IMR-90 (cell line): ENCODE results near the gene ELOVL5. TPM values are rescaled to one million over a fixed set of nuclear protein-coding genes. Genes with fewer than 3 reads are reported as not detected.

ENCODE experiments used
- ATAC-seq: fragments of 200-7000 bp; cut with Tn5 transposase; 2 replicates; pipeline ENCODE4 v1.9.1; 2020; ENCODE audit warnings: low read depth, mild to moderate bottlenecking, moderate library complexity
- BruUV-seq: library from RNA; stranded (reverse); fragments of 400-500 nt; replicated peaks from 2 replicates; lab custom pipeline; 2021; lab: Mats Ljungman, UMichigan
- CTCF ChIA-PET: fragments of 300-600 bp; formaldehyde crosslinking; extraction: SDS; loops from one replicate; lab custom pipeline; 2021; ENCODE audit warnings: antibody characterized with exemption; lab: Yijun Ruan, JAX
- POLR2A ChIA-PET: fragments of 300-600 bp; sonication (Branson Sonifier 250); formaldehyde crosslinking; loops from one replicate; lab custom pipeline; 2022; ENCODE audit warnings: antibody characterized with exemption; ENCODE audit not compliant: unreplicated experiment; lab: Charles Lee
- DNase-seq: peaks from one replicate; pipeline ENCODE4 v3.0.0; 2013
- H2AFZ ChIP-seq: replicated peaks from 2 replicates; pipeline ENCODE3; 2013; ENCODE audit warnings: low read length, mild to moderate bottlenecking; ENCODE audit not compliant: poor library complexity
- H2AK5ac ChIP-seq: 2 replicates; pipeline ENCODE4 v1.6.1; 2013; ENCODE audit warnings: low read depth, low read length, inconsistent platforms
- H2AK9ac ChIP-seq: replicated peaks from 2 replicates; pipeline ENCODE3; 2013; ENCODE audit warnings: mild to moderate bottlenecking, low read depth, low read length, moderate library complexity; ENCODE audit not compliant: poor library complexity
- H2BK120ac ChIP-seq: 2 replicates; pipeline ENCODE4 v1.6.1; 2013; ENCODE audit warnings: low read depth, low read length, inconsistent platforms
- H2BK15ac ChIP-seq: 3 replicates; pipeline ENCODE4 v1.6.1; 2013; ENCODE audit warnings: low read depth, low read length, inconsistent platforms
- H2BK20ac ChIP-seq: 2 replicates; pipeline ENCODE4 v1.6.1; 2013; ENCODE audit warnings: low read depth, mild to moderate bottlenecking, inconsistent platforms, low read length, moderate library complexity
- H2BK5ac ChIP-seq: 2 replicates; pipeline ENCODE4 v1.6.1; 2013; ENCODE audit warnings: mild to moderate bottlenecking, low read depth, low read length, inconsistent platforms; ENCODE audit not compliant: poor library complexity, severe bottlenecking
- H3K14ac ChIP-seq: replicated peaks from 2 replicates; pipeline ENCODE4 v1.6.1; 2013; ENCODE audit warnings: low read depth, low read length, inconsistent platforms
- H3K18ac ChIP-seq: 2 replicates; pipeline ENCODE4 v1.6.1; 2013; ENCODE audit warnings: low read depth, low read length, control low read depth
- H3K23ac ChIP-seq: 2 replicates; pipeline ENCODE4 v1.6.1; 2013; ENCODE audit warnings: low read depth, low read length, inconsistent platforms
- H3K27ac ChIP-seq: 2 replicates; pipeline ENCODE4 v1.5.1; 2013; ENCODE audit warnings: mild to moderate bottlenecking, control low read depth, low read length; ENCODE audit not compliant: insufficient read depth
- H3K27me3 ChIP-seq: 2 replicates; pipeline ENCODE4 v1.6.1; 2013; ENCODE audit warnings: low read length; ENCODE audit not compliant: control insufficient read depth, insufficient read depth
- H3K36me3 ChIP-seq: 2 replicates; pipeline ENCODE4 v1.6.1; 2013; ENCODE audit warnings: low read length, mixed read lengths; ENCODE audit not compliant: control insufficient read depth, insufficient read depth
- H3K4ac ChIP-seq: 2 replicates; pipeline ENCODE4 v1.6.1; 2013; ENCODE audit warnings: low read depth, low read length, inconsistent platforms
- H3K4me1 ChIP-seq: 2 replicates; pipeline ENCODE4 v1.6.1; 2013; ENCODE audit warnings: low read length, mixed read lengths; ENCODE audit not compliant: control insufficient read depth, insufficient read depth
- H3K4me2 ChIP-seq: 2 replicates; pipeline ENCODE4 v1.6.1; 2013; ENCODE audit warnings: low read depth, mild to moderate bottlenecking, control low read depth, low read length, moderate library complexity
- H3K4me3 ChIP-seq: 2 replicates; pipeline ENCODE4 v1.5.1; 2013; ENCODE audit warnings: low read depth, mild to moderate bottlenecking, control low read depth, low read length, moderate library complexity; ENCODE audit not compliant: insufficient read depth
- H3K56ac ChIP-seq: 2 replicates; pipeline ENCODE4 v1.6.1; 2013; ENCODE audit warnings: low read length, inconsistent platforms; ENCODE audit not compliant: insufficient read depth; ENCODE audit errors: extremely low read depth
- H3K79me1 ChIP-seq, 2 experiments: 2 replicates each; pipeline ENCODE4 v1.6.1; 2013; ENCODE audit warnings: low read length in 2 of 2, inconsistent platforms in 1 of 2, low read depth in 1 of 2
- H3K9ac ChIP-seq: 2 replicates; pipeline ENCODE4 v1.6.1; 2013; ENCODE audit warnings: low read depth, low read length, control low read depth
- H3K9me1 ChIP-seq: 2 replicates; pipeline ENCODE4 v1.6.1; 2013; ENCODE audit warnings: low read length, inconsistent platforms; ENCODE audit not compliant: insufficient read depth
- H3K9me3 ChIP-seq: 2 replicates; pipeline ENCODE4 v1.6.1; 2013; ENCODE audit warnings: low read length; ENCODE audit not compliant: control insufficient read depth, insufficient read depth
- H4K20me1 ChIP-seq: 2 replicates; pipeline ENCODE4 v1.6.1; 2013; ENCODE audit warnings: low read length, inconsistent platforms; ENCODE audit not compliant: insufficient read depth
- H4K5ac ChIP-seq: 2 replicates; pipeline ENCODE4 v1.6.1; 2013; ENCODE audit warnings: mild to moderate bottlenecking, low read depth, low read length, control low read depth
- H4K8ac ChIP-seq, 2 experiments: 2 replicates each; pipeline ENCODE4 v1.6.1; 2013; ENCODE audit warnings: low read depth in 2 of 2, low read length in 2 of 2, control low read depth in 1 of 2, inconsistent platforms in 1 of 2
- H4K91ac ChIP-seq: 2 replicates; pipeline ENCODE4 v1.6.1; 2013; ENCODE audit warnings: low read depth, low read length, inconsistent platforms; ENCODE audit not compliant: insufficient read depth
- BHLHE40 ChIP-seq: fragments of 150-350 bp; IDR thresholded peaks from 2 replicates; pipeline ENCODE4 v1.6.1; 2016; ENCODE audit warnings: mild to moderate bottlenecking, low read depth, low read length
- CTCF ChIP-seq: conservative IDR thresholded peaks from 2 replicates; pipeline ENCODE4 v1.5.1; 2012; ENCODE audit warnings: mild to moderate bottlenecking, low read depth, low read length, improper control_type of control experiment
- ELK1 ChIP-seq: fragments of 150-350 bp; IDR thresholded peaks from 2 replicates; pipeline ENCODE4 v1.6.1; 2016; ENCODE audit warnings: low read depth, mild to moderate bottlenecking, low read length, moderate library complexity, borderline replicate concordance
- FOS ChIP-seq: fragments of 150-350 bp; IDR thresholded peaks from 2 replicates; pipeline ENCODE4 v1.6.1; 2016; ENCODE audit warnings: low read depth, low read length
- MXI1 ChIP-seq: IDR thresholded peaks from 2 replicates; pipeline ENCODE4 v1.6.1; 2012; ENCODE audit warnings: low read depth, mild to moderate bottlenecking, low read length, moderate library complexity, borderline replicate concordance
- RAD21 ChIP-seq: IDR thresholded peaks from 2 replicates; pipeline ENCODE4 v1.6.1; 2012; ENCODE audit warnings: low read length, improper control_type of control experiment
- RFX5 ChIP-seq: IDR thresholded peaks from 2 replicates; pipeline ENCODE4 v1.8.0; 2012; ENCODE audit warnings: low read depth, mild to moderate bottlenecking, low read length, moderate library complexity
- WGBS, 2 experiments: methylation state at CpG; one replicate each; pipeline versions ENCODE4 v1.1.5 to v1.1.7; 2013; ENCODE audit warnings: missing lambda C conversion rate in 2 of 2; ENCODE audit not compliant: insufficient read length in 1 of 2; ENCODE audit errors: extremely low coverage in 2 of 2; 5-methylcytosine and 5-hydroxymethylcytosine counted together
- dilution Hi-C: fragments of 300-500 bp; cut with HindIII; formaldehyde crosslinking; loops from one replicate; pipeline ENCODE4 v1.14.3; 2018; ENCODE audit warnings: low sequenced_read_pairs; ENCODE audit not compliant: unreplicated experiment
- in situ Hi-C: fragments of 300-500 bp; cut with MboI; formaldehyde crosslinking; loops from 3 replicates; pipeline ENCODE4 v1.14.3; 2019; ENCODE audit warnings: low sequenced_read_pairs, inconsistent platforms, mixed read lengths
- intact Hi-C: fragments of 100-400 bp; cut with micrococcal nuclease; formaldehyde crosslinking; loops from 2 replicates; pipeline ENCODE4 v1.10.0; 2022
- polyA plus RNA-seq, 3 experiments: library from polyadenylated mRNA; depleted of rRNA; stranded (reverse); fragments of >200 nt; gene quantifications; 2 replicates each; pipeline ENCODE4 v1.2.3, GENCODE V29; 2012; ENCODE audit warnings: low replicate concordance in 1 of 3
- total RNA-seq: library from RNA; depleted of rRNA; stranded (reverse); fragments of >200 nt; gene quantifications from 2 replicates; pipeline ENCODE4 v1.2.3, GENCODE V29; 2012

Gene ELOVL5
- total and polyA plus RNA-seq, 2 of the 4 experiments (the other 2 are of a cell fraction), result 32.1 to 42.3 TPM

GRCh38 chr6:53239526-53239925, 109.2 kb downstream of the ELOVL5 start:
- Histone ChIP-seq H3K9me1 (no peaks in the 10 kb centered on the region), H2BK15ac (no peak overlapping the region), H3K27ac (no peak overlapping the region), H3K9me3 (no peaks in the 10 kb centered on the region), H4K5ac (no peak overlapping the region), H4K20me1 (no peaks in the 10 kb centered on the region), H4K8ac (no peak overlapping the region), H3K79me1 (no peaks in the 10 kb centered on the region), H3K4me2 (no peak overlapping the region), H2BK5ac (no peak overlapping the region), H2AK5ac (no peak overlapping the region), H3K4me1 (no peaks in the 10 kb centered on the region), H4K91ac (no peak overlapping the region), H2AFZ (no peak overlapping the region), H3K27me3 (peaks cover 10% of the 10 kb centered on the region), H3K56ac (no peak overlapping the region), H3K9ac (no peak overlapping the region), H2BK20ac (no peak overlapping the region), H2AK9ac (no peak overlapping the region), H3K18ac (no peak overlapping the region), H3K36me3 (no peaks in the 10 kb centered on the region), H3K14ac (no peak overlapping the region), H3K4ac (no peak overlapping the region), H3K23ac (no peak overlapping the region), H3K4me3 (no peak overlapping the region), H2BK120ac (no peak overlapping the region)
- no TSS peak for BruUV-seq
- dilution Hi-C loops (no loop called here), intact Hi-C loops (no loop called here), in situ Hi-C loops (no loop called here)
- no CpG with 5 or more reads among the region's 3 CpGs for WGBS, 2 experiments
- TF ChIP-seq MXI1, result no peak
- no peak for TF ChIP-seq ELK1
- no peak for TF ChIP-seq RFX5
- TF ChIP-seq BHLHE40, result no peak
- TF ChIP-seq FOS, result no peak
- TF ChIP-seq CTCF, result no peak
- TF ChIP-seq RAD21, result no peak
- ChIA-PET CTCF (no interaction called here), POLR2A (no interaction called here)
- ATAC-seq (no peak), DNase-seq (no peak)
